MCF 10A (cell line): ENCODE data around the gene TTC4. TPM values are rescaled to one million over a fixed set of nuclear protein-coding genes. Genes with fewer than 3 reads are reported as not detected.

Source experiments
- BruUV-seq: library from RNA; stranded (reverse); fragments of 400-500 nt; replicated peaks from 2 replicates; lab custom pipeline; 2021; lab: Mats Ljungman, UMichigan
- CTCF ChIA-PET: fragments of 300-600 bp; sonication (Branson Sonifier 250); formaldehyde crosslinking; extraction: SDS; loops from one replicate; lab custom pipeline; 2021; ENCODE audit warnings: antibody characterized with exemption, inconsistent platforms; lab: Yijun Ruan, JAX
- POLR2A ChIA-PET: fragments of 300-600, 350-650 bp; sonication (Branson Sonifier 250); formaldehyde crosslinking; extraction: SDS; loops from one replicate; lab custom pipeline; 2020; ENCODE audit warnings: antibody characterized with exemption, inconsistent platforms; lab: Yijun Ruan, JAX
- DNase-seq: peaks from one replicate; pipeline ENCODE4 v3.0.0-alpha.2; 2018; ENCODE audit not compliant: unreplicated experiment
- H3K27ac Mint-ChIP-seq: one replicate; pipeline ENCODE4 v1.8.0; 2022; ENCODE audit warnings: mild to moderate bottlenecking, low read depth, mixed read lengths; ENCODE audit not compliant: unreplicated experiment
- H3K27me3 Mint-ChIP-seq: one replicate; pipeline ENCODE4 v1.8.0; 2022; ENCODE audit warnings: mixed read lengths; ENCODE audit not compliant: insufficient read depth, unreplicated experiment
- H3K36me3 Mint-ChIP-seq: one replicate; pipeline ENCODE4 v1.8.0; 2022; ENCODE audit warnings: mild to moderate bottlenecking, moderate library complexity, mixed read lengths; ENCODE audit not compliant: insufficient read depth, unreplicated experiment
- H3K4me1 Mint-ChIP-seq: one replicate; pipeline ENCODE4 v1.8.0; 2022; ENCODE audit warnings: mixed read lengths; ENCODE audit not compliant: insufficient read depth, unreplicated experiment
- H3K4me3 Mint-ChIP-seq: one replicate; pipeline ENCODE4 v1.8.0; 2022; ENCODE audit warnings: mild to moderate bottlenecking, moderate library complexity, mixed read lengths; ENCODE audit not compliant: unreplicated experiment
- H3K9me3 Mint-ChIP-seq: one replicate; pipeline ENCODE4 v1.8.0; 2022; ENCODE audit warnings: mixed read lengths; ENCODE audit not compliant: unreplicated experiment
- intact Hi-C: fragments of 100-400 bp; cut with micrococcal nuclease; formaldehyde crosslinking; loops from 2 replicates; pipeline ENCODE4 v1.14.1; 2022
- total RNA-seq: library from RNA; stranded (reverse); gene quantifications from 2 replicates; pipeline ENCODE4 v1.2.3, GENCODE V29; 2022
- TF ChIP-seq, protein P1 (sequence below): fragments of 200-600 bp; IDR thresholded peaks from one replicate; pipeline ENCODE4 v1.8.0; 2022; ENCODE audit warnings: antibody characterized with exemption, mild to moderate bottlenecking; ENCODE audit not compliant: unreplicated experiment

Gene TTC4
- total RNA-seq, 1 experiment from 2014 or later: 25.0 TPM

- Mint-ChIP-seq H3K4me3 (peak overlapping the region; percentile 95), H3K4me1 (peaks cover 8% of the 10 kb centered on the region), H3K36me3 (no peaks in the 10 kb centered on the region), H3K27me3 (no peaks in the 10 kb centered on the region), H3K9me3 (no peaks in the 10 kb centered on the region), H3K27ac (peak overlapping the region; percentile 95)
- BruUV-seq: TSS peak; percentile 85
- intact Hi-C loops: loop anchor here (1.0 to 5.0 kb wide), 2 partner anchors 39 to 48 kb away; partner anchors contain the start of genes TTC22 and TTC4
- CTCF ChIA-PET: interaction anchor here (1.1 kb wide), 1 partner anchor 13 kb away, joined by 3 read pairs; no protein-coding TSS in a partner anchor
- TF ChIP-seq, protein P1, sequence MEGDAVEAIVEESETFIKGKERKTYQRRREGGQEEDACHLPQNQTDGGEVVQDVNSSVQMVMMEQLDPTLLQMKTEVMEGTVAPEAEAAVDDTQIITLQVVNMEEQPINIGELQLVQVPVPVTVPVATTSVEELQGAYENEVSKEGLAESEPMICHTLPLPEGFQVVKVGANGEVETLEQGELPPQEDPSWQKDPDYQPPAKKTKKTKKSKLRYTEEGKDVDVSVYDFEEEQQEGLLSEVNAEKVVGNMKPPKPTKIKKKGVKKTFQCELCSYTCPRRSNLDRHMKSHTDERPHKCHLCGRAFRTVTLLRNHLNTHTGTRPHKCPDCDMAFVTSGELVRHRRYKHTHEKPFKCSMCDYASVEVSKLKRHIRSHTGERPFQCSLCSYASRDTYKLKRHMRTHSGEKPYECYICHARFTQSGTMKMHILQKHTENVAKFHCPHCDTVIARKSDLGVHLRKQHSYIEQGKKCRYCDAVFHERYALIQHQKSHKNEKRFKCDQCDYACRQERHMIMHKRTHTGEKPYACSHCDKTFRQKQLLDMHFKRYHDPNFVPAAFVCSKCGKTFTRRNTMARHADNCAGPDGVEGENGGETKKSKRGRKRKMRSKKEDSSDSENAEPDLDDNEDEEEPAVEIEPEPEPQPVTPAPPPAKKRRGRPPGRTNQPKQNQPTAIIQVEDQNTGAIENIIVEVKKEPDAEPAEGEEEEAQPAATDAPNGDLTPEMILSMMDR: no peak
- peak; percentile 2 for DNase-seq
- POLR2A ChIA-PET: interaction anchor here (0.6 to 4.0 kb wide), 5 partner anchors 19 to 563 kb away, joined by 3 to 20 read pairs (median 4); partner anchors contain the start of genes TTC22 and TTC4
Observed at GRCh38 chr1:54763816-54764132, 48.1 kb downstream of the TTC4 start.

- intact Hi-C loops: loop anchor here (1.0 to 5.0 kb wide), 2 partner anchors 38 to 49 kb away; partner anchors contain the start of genes TTC22 and TTC4
- DNase-seq: peak; percentile 99
- no TSS peak for BruUV-seq
- CTCF ChIA-PET: interaction anchor here (1.1 kb wide), 1 partner anchor 14 kb away, joined by 3 read pairs; no protein-coding TSS in a partner anchor
- Mint-ChIP-seq H3K9me3 (no peaks in the 10 kb centered on the region), H3K4me1 (peaks cover 8% of the 10 kb centered on the region), H3K27ac (peak within 1 kb of the TSS; percentile 95), H3K36me3 (no peaks in the 10 kb centered on the region), H3K27me3 (no peaks in the 10 kb centered on the region), H3K4me3 (peak within 1 kb of the TSS; percentile 95)
- TF ChIP-seq, protein P1: no peak
- POLR2A ChIA-PET: interaction anchor here (0.7 to 4.0 kb wide), 9 partner anchors 10 to 633 kb away, joined by 3 to 20 read pairs (median 4); partner anchors contain the start of genes TTC22 and TTC4
Observed at GRCh38 chr1:54764133-54764921, 48.7 kb downstream of the TTC4 start, which contains the start of gene PARS2. Gene PARS2, minus strand, starts transcription at chr1:54764523. Its CDS starts 5,362 bp downstream, at chr1:54759161.

DNA sequence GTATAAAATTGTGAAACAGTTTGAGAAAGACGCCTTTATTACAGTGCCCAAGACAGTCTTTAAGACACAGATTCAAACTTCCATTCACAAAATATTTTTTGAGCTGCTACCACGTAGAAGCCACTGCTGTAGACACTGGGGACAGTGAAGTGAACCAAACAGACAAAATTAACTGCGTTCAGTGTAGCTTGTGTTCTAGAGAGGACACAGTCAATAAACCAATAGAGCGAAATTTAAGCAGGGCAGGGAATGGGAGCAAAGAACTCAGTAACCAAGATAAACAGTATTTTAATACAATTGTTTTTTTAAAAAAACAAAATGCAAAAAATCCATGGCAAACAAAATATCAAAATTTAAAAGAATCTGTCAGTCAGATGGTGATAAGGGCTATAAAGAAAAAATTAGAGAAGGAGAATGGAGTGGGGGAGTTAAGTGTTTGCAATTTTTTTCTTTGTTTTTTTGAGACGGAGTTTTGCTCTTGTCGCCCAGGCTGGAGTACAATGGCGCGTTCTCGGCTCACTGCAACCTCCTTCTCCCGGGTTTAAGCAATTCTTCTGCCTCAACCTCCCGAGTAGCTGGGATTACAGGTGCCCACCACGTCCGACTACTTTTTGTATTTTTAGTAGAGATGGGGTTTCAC, 49.4 kb downstream of the TTC4 start:
- Mint-ChIP-seq H3K36me3 (no peaks in the 10 kb centered on the region), H3K9me3 (no peaks in the 10 kb centered on the region), H3K4me1 (peaks cover 8% of the 10 kb centered on the region), H3K27ac (peak overlapping the region; percentile 95), H3K27me3 (no peaks in the 10 kb centered on the region), H3K4me3 (peak overlapping the region; percentile 95)
- ChIA-PET CTCF (interaction anchor here (1.0 kb wide), 2 partner anchors 45 to 277 kb away, joined by 4 read pairs; no protein-coding TSS in a partner anchor), POLR2A (interaction anchor here (0.6 to 4.0 kb wide), 10 partner anchors 9 to 926 kb away, joined by 3 to 20 read pairs (median 3); partner anchors contain the start of genes TTC22 and TTC4)
- intact Hi-C loops: loop anchor here (1.0 to 5.0 kb wide), 2 partner anchors 37 to 50 kb away; partner anchors contain the start of genes TTC22 and TTC4
- TF ChIP-seq, protein P1: no peak
- BruUV-seq: no TSS peak
- no peak for DNase-seq
